Lower leg skin (tissue), 3 donors: ENCODE measurements around the gene TMEM37.

ENCODE experiments used
- CTCF ChIP-seq, 3 donors: fragments of 450-650 bp; IDR thresholded peaks; one replicate each; pipeline ENCODE4 v1.5.1; 2016; ENCODE audit warnings: antibody characterized with exemption in 3 of 3, mild to moderate bottlenecking in 3 of 3, moderate library complexity in 2 of 3
- POLR2A ChIP-seq, 2 donors: fragments of 450-650 bp; IDR thresholded peaks; one replicate each; pipeline ENCODE4 v1.6.1; 2016 to 2017; ENCODE audit warnings: antibody characterized with exemption in 2 of 2, mild to moderate bottlenecking in 1 of 2, moderate library complexity in 1 of 2

GRCh38 chr2:119438128-119438656, 6.5 kb downstream of the TMEM37 start:
- TF ChIP-seq CTCF (IDR thresholded peaks at IDR 0.05) (no peak), POLR2A (IDR thresholded peaks at IDR 0.05) (no peak)
